ENCODE measurements around the gene WDR5. TPM values are rescaled to one million over a fixed set of nuclear protein-coding genes. Genes with fewer than 3 reads are reported as not detected.

The WDR5 gene
- polyA plus RNA-seq, 4 donors, result 14.6 to 36.7 (median 23.2) TPM

GRCh38 chr9:134181648-134182034 is 45.8 kb downstream of the WDR5 start:
- peaks cover 0 to 6% (median 0%) of the 10 kb centered on the region in 3 donors for H3K27me3 ChIP-seq (ENCODE audit: control insufficient read depth in 3 of 3, insufficient read depth in 3 of 3, low read length in 3 of 3)
- H3K9me3 ChIP-seq (ENCODE audit: control insufficient read depth in 2 of 2, insufficient read depth in 1 of 2, low read depth in 1 of 2, low read length in 1 of 2), result no peaks in the 10 kb centered on the region
- no peaks in the 10 kb centered on the region for H3K4me1 ChIP-seq (ENCODE audit: control insufficient read depth in 3 of 3, insufficient read depth in 2 of 3, low read depth in 1 of 3, low read length in 2 of 3)
- H3K36me3 ChIP-seq (ENCODE audit: control insufficient read depth in 3 of 3, insufficient read depth in 2 of 3, low read depth in 1 of 3, low read length in 3 of 3), result no peaks in the 10 kb centered on the region
- no peak for FAIRE-seq
- H3K4me3 ChIP-seq (ENCODE audit: low read depth in 1 of 3, low read length in 3 of 3), result no peak overlapping the region
- no peak overlapping the region for H3K27ac ChIP-seq (ENCODE audit: low read depth in 1 of 3, low read length in 2 of 3)
- no peak for DNase-seq
- 12 to 55% (median 26%) methylated on average over 8 of the region's 8 CpGs for WGBS, 3 donors

- Histone ChIP-seq H3K36me3 (ENCODE audit: control insufficient read depth in 3 of 3, insufficient read depth in 2 of 3, low read depth in 1 of 3, low read length in 3 of 3) (no peaks in the 10 kb centered on the region), H3K27ac (ENCODE audit: low read depth in 1 of 3, low read length in 2 of 3) (no peak overlapping the region), H3K27me3 (ENCODE audit: control insufficient read depth in 3 of 3, insufficient read depth in 3 of 3, low read length in 3 of 3) (peaks cover 0 to 5% (median 0%) of the 10 kb centered on the region in 3 donors), H3K4me3 (ENCODE audit: low read depth in 1 of 3, low read length in 3 of 3) (no peak overlapping the region), H3K9me3 (ENCODE audit: control insufficient read depth in 2 of 2, insufficient read depth in 1 of 2, low read depth in 1 of 2, low read length in 1 of 2) (no peaks in the 10 kb centered on the region), H3K4me1 (ENCODE audit: control insufficient read depth in 3 of 3, insufficient read depth in 2 of 3, low read depth in 1 of 3, low read length in 2 of 3) (peaks cover 0 to 3% (median 0%) of the 10 kb centered on the region in 3 donors)
- 92 to 94% (median 93%) methylated on average over 4 of the region's 4 CpGs for WGBS, 3 donors
- no peak for FAIRE-seq
- no peak for DNase-seq
Measured at GRCh38 chr9:134182554-134183085, 46.7 kb downstream of the WDR5 start.

GRCh38 chr9:134185536-134186011 is 49.7 kb downstream of the WDR5 start:
- H3K36me3 ChIP-seq (ENCODE audit: control insufficient read depth in 3 of 3, insufficient read depth in 2 of 3, low read depth in 1 of 3, low read length in 3 of 3), result no peaks in the 10 kb centered on the region
- H3K9me3 ChIP-seq (ENCODE audit: control insufficient read depth in 2 of 2, insufficient read depth in 1 of 2, low read depth in 1 of 2, low read length in 1 of 2), result no peaks in the 10 kb centered on the region
- 18 to 43% (median 30%) methylated on average over 8 of the region's 8 CpGs for WGBS, 3 donors
- H3K4me1 ChIP-seq (ENCODE audit: control insufficient read depth in 3 of 3, insufficient read depth in 2 of 3, low read depth in 1 of 3, low read length in 2 of 3), result peaks cover 0 to 16% (median 0%) of the 10 kb centered on the region in 3 donors
- no peak for DNase-seq
- H3K27me3 ChIP-seq (ENCODE audit: control insufficient read depth in 3 of 3, insufficient read depth in 3 of 3, low read length in 3 of 3), result peaks cover 0 to 9% (median 0%) of the 10 kb centered on the region in 3 donors
- H3K4me3 ChIP-seq (ENCODE audit: low read depth in 1 of 3, low read length in 3 of 3), result no peak overlapping the region
- H3K27ac ChIP-seq (ENCODE audit: low read depth in 1 of 3, low read length in 2 of 3), result no peak overlapping the region
- FAIRE-seq, result no peak

GRCh38 chr9:134186471-134187109 is 50.7 kb downstream of the WDR5 start:
- H3K36me3 ChIP-seq (ENCODE audit: control insufficient read depth in 3 of 3, insufficient read depth in 2 of 3, low read depth in 1 of 3, low read length in 3 of 3), result no peaks in the 10 kb centered on the region
- FAIRE-seq (no peak), DNase-seq (no peak)
- H3K9me3 ChIP-seq (ENCODE audit: control insufficient read depth in 2 of 2, insufficient read depth in 1 of 2, low read depth in 1 of 2, low read length in 1 of 2), result no peaks in the 10 kb centered on the region
- H3K27ac ChIP-seq (ENCODE audit: low read depth in 1 of 3, low read length in 2 of 3), result peak overlapping the region in 2 of 3 donors; percentile 53 to 79
- WGBS, 3 donors, result 57 to 66% (median 60%) methylated on average over 21 of the region's 21 CpGs
- H3K4me3 ChIP-seq (ENCODE audit: low read depth in 1 of 3, low read length in 3 of 3), result no peak overlapping the region
- peaks cover 0 to 21% (median 0%) of the 10 kb centered on the region in 3 donors for H3K4me1 ChIP-seq (ENCODE audit: control insufficient read depth in 3 of 3, insufficient read depth in 2 of 3, low read depth in 1 of 3, low read length in 2 of 3)
- peaks cover 0 to 9% (median 0%) of the 10 kb centered on the region in 3 donors for H3K27me3 ChIP-seq (ENCODE audit: control insufficient read depth in 3 of 3, insufficient read depth in 3 of 3, low read length in 3 of 3)

GRCh38 chr9:134187110-134187531 is 51.2 kb downstream of the WDR5 start:
- no peaks in the 10 kb centered on the region for H3K9me3 ChIP-seq (ENCODE audit: control insufficient read depth in 2 of 2, insufficient read depth in 1 of 2, low read depth in 1 of 2, low read length in 1 of 2)
- WGBS, 3 donors, result 71 to 84% (median 75%) methylated on average over 12 of the region's 12 CpGs
- DNase-seq (no peak), FAIRE-seq (no peak)
- no peak overlapping the region for H3K4me3 ChIP-seq (ENCODE audit: low read depth in 1 of 3, low read length in 3 of 3)
- H3K27me3 ChIP-seq (ENCODE audit: control insufficient read depth in 3 of 3, insufficient read depth in 3 of 3, low read length in 3 of 3), result peaks cover 0 to 9% (median 0%) of the 10 kb centered on the region in 3 donors
- no peaks in the 10 kb centered on the region for H3K36me3 ChIP-seq (ENCODE audit: control insufficient read depth in 3 of 3, insufficient read depth in 2 of 3, low read depth in 1 of 3, low read length in 3 of 3)
- H3K27ac ChIP-seq (ENCODE audit: low read depth in 1 of 3, low read length in 2 of 3), result peak overlapping the region in 2 of 3 donors; percentile 53 to 79
- H3K4me1 ChIP-seq (ENCODE audit: control insufficient read depth in 3 of 3, insufficient read depth in 2 of 3, low read depth in 1 of 3, low read length in 2 of 3), result peaks cover 0 to 21% (median 0%) of the 10 kb centered on the region in 3 donors

- H3K27ac ChIP-seq (ENCODE audit: low read depth in 1 of 3, low read length in 2 of 3), result no peak overlapping the region
- FAIRE-seq (no peak), DNase-seq (no peak)
- no peak overlapping the region for H3K4me3 ChIP-seq (ENCODE audit: low read depth in 1 of 3, low read length in 3 of 3)
- no peaks in the 10 kb centered on the region for H3K9me3 ChIP-seq (ENCODE audit: control insufficient read depth in 2 of 2, insufficient read depth in 1 of 2, low read depth in 1 of 2, low read length in 1 of 2)
- 68 to 85% (median 72%) methylated on average over 12 of the region's 12 CpGs for WGBS, 3 donors
- peaks cover 0 to 9% (median 0%) of the 10 kb centered on the region in 3 donors for H3K27me3 ChIP-seq (ENCODE audit: control insufficient read depth in 3 of 3, insufficient read depth in 3 of 3, low read length in 3 of 3)
- H3K36me3 ChIP-seq (ENCODE audit: control insufficient read depth in 3 of 3, insufficient read depth in 2 of 3, low read depth in 1 of 3, low read length in 3 of 3), result no peaks in the 10 kb centered on the region
- H3K4me1 ChIP-seq (ENCODE audit: control insufficient read depth in 3 of 3, insufficient read depth in 2 of 3, low read depth in 1 of 3, low read length in 2 of 3), result peaks cover 0 to 21% (median 0%) of the 10 kb centered on the region in 3 donors
Measured at GRCh38 chr9:134187891-134188385, 52.1 kb downstream of the WDR5 start.

- Histone ChIP-seq H3K4me1 (ENCODE audit: control insufficient read depth in 3 of 3, insufficient read depth in 2 of 3, low read depth in 1 of 3, low read length in 2 of 3) (peaks cover 0 to 21% (median 0%) of the 10 kb centered on the region in 3 donors), H3K9me3 (ENCODE audit: control insufficient read depth in 2 of 2, insufficient read depth in 1 of 2, low read depth in 1 of 2, low read length in 1 of 2) (no peaks in the 10 kb centered on the region), H3K27me3 (ENCODE audit: control insufficient read depth in 3 of 3, insufficient read depth in 3 of 3, low read length in 3 of 3) (peaks cover 0 to 9% (median 0%) of the 10 kb centered on the region in 3 donors), H3K27ac (ENCODE audit: low read depth in 1 of 3, low read length in 2 of 3) (peak overlapping the region in 1 of 3 donors; percentile 12), H3K36me3 (ENCODE audit: control insufficient read depth in 3 of 3, insufficient read depth in 2 of 3, low read depth in 1 of 3, low read length in 3 of 3) (no peaks in the 10 kb centered on the region), H3K4me3 (ENCODE audit: low read depth in 1 of 3, low read length in 3 of 3) (no peak overlapping the region)
- DNase-seq (no peak), FAIRE-seq (no peak)
- WGBS, 3 donors, result 62 to 72% (median 68%) methylated on average over 23 of the region's 23 CpGs
Measured at GRCh38 chr9:134188386-134189144, 52.7 kb downstream of the WDR5 start.

- peak overlapping the region in 1 of 3 donors; percentile 12 for H3K27ac ChIP-seq (ENCODE audit: low read depth in 1 of 3, low read length in 2 of 3)
- H3K27me3 ChIP-seq (ENCODE audit: control insufficient read depth in 3 of 3, insufficient read depth in 3 of 3, low read length in 3 of 3), result peaks cover 0 to 9% (median 0%) of the 10 kb centered on the region in 3 donors
- no peak overlapping the region for H3K4me3 ChIP-seq (ENCODE audit: low read depth in 1 of 3, low read length in 3 of 3)
- 60 to 81% (median 72%) methylated on average over 15 of the region's 15 CpGs for WGBS, 3 donors
- H3K36me3 ChIP-seq (ENCODE audit: control insufficient read depth in 3 of 3, insufficient read depth in 2 of 3, low read depth in 1 of 3, low read length in 3 of 3), result no peaks in the 10 kb centered on the region
- no peaks in the 10 kb centered on the region for H3K9me3 ChIP-seq (ENCODE audit: control insufficient read depth in 2 of 2, insufficient read depth in 1 of 2, low read depth in 1 of 2, low read length in 1 of 2)
- H3K4me1 ChIP-seq (ENCODE audit: control insufficient read depth in 3 of 3, insufficient read depth in 2 of 3, low read depth in 1 of 3, low read length in 2 of 3), result peaks cover 0 to 21% (median 0%) of the 10 kb centered on the region in 3 donors
- no peak for DNase-seq
- no peak for FAIRE-seq
Measured at GRCh38 chr9:134189145-134189469, 53.2 kb downstream of the WDR5 start.
